ENCODE results near the gene POLDIP2.
A peak's percentile ranks its signal among the peaks of the same experiment; 100 is the strongest.

POLDIP2 gene

DNA sequence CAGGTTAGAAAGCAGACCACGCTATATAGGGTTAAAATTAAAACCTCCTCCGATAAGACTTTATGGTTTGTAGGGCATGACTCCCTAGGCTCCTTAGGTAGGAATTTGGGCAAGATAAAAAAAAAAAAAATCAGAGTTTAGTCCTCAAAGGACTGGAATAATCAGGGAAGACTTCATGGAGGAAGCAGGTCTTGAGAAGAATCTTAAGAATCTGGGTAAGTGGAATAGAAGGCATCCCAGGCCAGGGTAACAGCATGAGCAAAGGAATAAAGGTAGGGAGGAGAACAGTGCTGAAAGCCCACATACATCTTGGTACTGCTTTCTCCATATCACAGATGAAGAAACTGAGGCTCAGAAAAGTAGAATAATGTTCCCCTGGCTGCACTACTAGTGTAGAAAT, 33.2 kb upstream of the POLDIP2 start:
- DNase-seq (ENCODE audit: low read depth in 3 of 3, low spot score in 1 of 3), result no peak

DNA sequence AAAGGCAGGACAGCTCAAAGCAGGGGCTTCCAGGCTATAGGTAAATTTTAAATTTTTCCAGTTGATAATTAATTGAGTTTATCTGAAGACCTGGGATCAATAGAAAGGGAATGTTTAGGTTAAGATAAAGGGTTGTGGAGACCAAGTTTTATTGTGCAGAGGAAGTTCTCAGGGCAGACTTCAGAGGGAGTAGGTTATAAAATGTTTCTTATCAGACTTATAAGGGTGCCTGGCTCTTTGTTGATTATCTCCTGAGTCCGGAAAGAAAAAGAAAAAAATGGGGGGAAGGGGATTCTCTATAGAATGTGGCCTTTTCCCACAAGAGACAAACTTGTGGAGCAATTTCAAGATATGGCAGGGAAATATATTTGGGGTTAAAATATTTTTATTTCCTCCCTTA, 32.8 kb upstream of the POLDIP2 start:
- no peak for DNase-seq (ENCODE audit: low read depth in 3 of 3, low spot score in 1 of 3)

DNA sequence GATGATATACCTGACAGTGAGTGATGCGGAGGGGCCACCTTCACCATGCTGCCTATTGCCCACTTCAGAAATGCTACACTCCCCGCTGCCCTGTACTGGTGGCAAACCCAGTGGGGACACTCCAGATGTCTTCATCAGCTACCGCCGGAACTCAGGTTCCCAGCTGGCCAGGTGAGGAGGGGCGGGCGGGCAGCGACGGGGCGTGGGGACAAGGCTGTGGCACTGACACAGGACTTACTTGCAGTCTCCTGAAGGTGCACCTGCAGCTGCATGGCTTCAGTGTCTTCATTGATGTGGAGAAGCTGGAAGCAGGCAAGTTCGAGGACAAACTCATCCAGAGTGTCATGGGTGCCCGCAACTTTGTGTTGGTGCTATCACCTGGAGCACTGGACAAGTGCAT, 30.8 kb upstream of the POLDIP2 start:
- no peak for DNase-seq (ENCODE audit: low read depth in 3 of 3, low spot score in 1 of 3)

DNA sequence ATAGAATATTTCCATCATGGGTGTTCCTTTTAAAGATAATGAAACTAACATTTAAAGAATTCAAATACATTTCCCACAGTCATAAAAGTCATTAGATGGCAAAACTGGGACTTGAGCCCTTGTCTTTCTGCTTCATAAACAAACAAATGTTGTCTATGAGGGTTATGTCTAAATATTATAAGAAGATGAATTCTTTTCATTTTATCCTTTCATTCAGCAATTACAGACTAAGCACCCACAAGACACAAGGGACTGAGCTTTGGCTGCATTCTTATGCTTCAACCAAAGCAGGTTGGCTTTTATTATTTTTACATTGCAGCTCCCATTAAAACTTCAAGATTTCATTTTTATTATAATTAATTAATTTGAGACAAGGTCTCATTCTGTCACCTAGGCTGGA, 29.1 kb upstream of the POLDIP2 start:
- DNase-seq (ENCODE audit: low read depth in 3 of 3, low spot score in 1 of 3), result no peak

DNA sequence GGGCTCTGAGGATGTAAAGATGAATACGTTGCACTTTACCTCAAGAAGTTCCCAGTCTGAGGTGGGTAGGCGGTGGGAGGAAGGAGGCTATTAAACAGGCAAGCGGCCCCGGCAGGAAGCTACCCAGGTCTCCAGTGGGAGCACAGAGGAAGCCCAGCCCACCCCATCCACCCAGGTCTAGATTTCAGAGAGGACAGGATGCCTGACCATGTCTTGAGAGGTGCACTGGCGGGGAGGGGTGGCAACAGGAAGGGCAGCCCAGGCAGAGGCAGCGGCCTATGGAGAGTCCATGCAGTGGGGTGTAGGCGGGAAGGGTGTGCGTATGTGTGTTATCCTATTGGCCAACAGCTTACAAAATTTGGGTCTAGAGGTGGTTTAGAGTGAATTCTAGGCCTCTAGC, 28.1 kb upstream of the POLDIP2 start:
- DNase-seq (ENCODE audit: low read depth in 3 of 3, low spot score in 1 of 3), result no peak

DNA sequence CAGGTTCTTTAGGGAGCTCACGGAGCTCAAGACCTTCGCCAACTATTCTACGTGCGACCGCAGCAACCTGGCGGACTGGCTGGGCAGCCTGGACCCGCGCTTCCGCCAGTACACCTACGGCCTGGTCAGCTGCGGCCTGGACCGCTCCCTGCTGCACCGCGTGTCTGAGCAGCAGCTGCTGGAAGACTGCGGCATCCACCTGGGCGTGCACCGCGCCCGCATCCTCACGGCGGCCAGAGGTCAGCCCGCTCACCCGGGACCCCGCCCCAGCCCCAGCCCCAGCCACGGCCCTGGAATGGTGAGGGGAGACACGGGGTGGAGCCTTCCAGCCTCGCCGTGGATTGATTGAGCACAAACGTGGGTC, 27.7 kb upstream of the POLDIP2 start:
- DNase-seq (ENCODE audit: low read depth in 3 of 3, low spot score in 1 of 3), result no peak

DNA sequence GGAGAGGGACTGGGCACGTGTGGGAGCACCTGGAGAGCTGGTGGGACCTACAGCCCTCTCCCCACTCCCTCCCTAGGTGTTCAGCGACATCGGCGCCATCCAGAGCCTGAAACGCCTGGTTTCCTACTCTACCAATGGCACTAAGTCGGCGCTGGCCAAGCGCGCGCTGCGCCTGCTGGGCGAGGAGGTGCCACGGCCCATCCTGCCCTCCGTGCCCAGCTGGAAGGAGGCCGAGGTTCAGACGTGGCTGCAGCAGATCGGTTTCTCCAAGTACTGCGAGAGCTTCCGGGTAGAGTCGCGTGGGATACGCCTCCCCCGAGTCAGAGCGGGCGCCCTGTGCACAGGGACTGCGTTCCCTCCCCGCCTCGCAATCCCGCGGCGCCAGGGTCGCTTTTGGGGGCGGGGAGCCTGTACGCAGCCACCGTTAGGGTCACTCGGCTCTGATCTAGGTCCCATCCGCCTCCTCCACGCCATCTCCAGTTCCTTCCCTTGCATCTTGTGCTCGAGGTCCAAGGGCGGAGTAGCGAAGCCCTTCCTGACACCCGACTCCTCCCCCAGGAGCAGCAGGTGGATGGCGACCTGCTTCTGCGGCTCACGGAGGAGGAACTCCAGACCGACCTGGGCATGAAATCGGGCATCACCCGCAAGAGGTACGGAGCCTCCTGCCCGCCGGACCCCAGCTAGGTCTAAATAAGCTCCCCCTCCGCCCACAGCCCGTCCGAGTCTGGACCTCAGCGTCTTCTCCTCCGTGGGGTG, 27.1 kb upstream of the POLDIP2 start:
- peak in 2 of 3 donors; percentile 24 to 43 for DNase-seq (ENCODE audit: low read depth in 3 of 3, low spot score in 1 of 3)

DNA sequence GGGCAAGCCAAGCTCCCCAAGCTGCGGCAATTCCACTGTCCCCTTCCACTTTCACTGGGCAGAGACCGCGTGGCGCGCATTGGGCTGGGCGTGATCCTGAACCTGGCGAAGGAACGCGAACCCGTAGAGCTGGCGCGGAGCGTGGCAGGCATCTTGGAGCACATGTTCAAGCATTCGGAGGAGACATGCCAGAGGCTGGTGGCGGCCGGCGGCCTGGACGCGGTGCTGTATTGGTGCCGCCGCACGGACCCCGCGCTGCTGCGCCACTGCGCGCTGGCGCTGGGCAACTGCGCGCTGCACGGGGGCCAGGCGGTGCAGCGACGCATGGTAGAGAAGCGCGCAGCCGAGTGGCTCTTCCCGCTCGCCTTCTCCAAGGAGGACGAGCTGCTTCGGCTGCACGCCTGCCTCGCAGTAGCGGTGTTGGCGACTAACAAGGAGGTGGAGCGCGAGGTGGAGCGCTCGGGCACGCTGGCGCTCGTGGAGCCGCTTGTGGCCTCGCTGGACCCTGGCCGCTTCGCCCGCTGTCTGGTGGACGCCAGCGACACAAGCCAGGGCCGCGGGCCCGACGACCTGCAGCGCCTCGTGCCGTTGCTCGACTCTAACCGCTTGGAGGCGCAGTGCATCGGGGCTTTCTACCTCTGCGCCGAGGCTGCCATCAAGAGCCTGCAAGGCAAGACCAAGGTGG, 24.0 kb upstream of the POLDIP2 start:
- DNase-seq (ENCODE audit: low read depth in 3 of 3, low spot score in 1 of 3), result no peak

DNA sequence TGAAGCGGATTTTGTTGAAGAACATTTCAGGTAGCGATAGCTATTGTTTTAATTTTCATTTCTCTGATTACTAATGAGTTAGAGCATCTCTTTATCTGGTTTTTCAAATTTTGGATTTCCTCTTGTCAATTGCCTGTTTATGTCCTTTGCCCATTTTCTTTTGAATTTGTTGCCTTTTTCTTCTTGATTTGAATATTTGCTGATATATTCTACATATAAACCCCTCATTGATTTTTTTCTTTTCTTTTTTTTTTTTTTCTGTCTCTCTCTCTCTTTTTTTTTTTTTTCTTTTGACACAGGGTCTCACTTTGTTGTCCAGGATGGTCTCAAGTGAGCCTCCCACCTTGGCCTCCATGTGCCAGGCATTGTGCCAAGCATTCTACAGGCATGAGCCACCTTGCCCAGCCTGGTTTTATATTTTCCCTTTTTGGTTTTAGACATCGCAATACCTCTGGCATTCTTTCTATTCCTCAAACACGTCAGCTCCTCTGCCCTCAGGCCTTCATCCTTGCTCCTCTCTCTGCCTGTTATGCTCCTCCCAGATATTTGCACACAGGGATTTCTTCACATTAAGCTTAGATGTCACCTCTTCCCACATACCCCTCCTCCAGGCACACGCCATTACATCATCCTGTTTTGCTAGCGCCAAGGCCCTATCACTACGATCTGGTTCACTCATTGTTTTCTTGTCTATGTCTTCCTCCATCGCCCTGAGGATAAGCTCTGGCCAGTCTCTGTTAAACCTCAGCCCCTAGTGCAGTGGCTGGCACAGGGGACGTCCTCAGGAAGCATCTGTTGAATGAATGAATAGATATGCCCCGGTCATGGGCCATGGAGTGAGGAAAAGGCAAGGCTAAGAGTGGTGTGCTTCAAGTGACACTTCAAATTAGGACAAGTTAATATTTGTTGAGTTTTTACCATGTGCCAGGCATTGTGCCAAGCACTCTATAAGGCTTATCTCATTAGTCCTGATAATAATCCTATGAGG, 22.8 kb upstream of the POLDIP2 start:
- DNase-seq (ENCODE audit: low read depth in 3 of 3, low spot score in 1 of 3), result no peak

DNA sequence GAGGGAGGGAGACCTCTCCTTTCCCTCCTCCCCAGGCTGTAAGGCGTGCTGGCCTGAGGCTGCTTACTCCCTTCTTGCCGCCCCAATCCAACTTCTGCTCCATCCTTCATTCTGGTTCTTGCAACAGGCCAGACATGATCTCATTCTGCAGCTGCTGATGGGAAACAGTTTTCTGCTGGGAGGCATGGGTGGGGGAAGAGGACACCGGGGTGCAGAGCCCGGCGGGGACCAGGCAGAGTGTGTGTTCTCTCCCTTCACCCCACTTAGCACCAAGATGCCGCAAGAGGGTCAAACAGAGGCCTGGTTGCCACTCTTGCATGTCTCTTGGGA, 15.6 kb upstream of the POLDIP2 start:
- DNase-seq (ENCODE audit: low read depth in 3 of 3, low spot score in 1 of 3), result no peak

DNA sequence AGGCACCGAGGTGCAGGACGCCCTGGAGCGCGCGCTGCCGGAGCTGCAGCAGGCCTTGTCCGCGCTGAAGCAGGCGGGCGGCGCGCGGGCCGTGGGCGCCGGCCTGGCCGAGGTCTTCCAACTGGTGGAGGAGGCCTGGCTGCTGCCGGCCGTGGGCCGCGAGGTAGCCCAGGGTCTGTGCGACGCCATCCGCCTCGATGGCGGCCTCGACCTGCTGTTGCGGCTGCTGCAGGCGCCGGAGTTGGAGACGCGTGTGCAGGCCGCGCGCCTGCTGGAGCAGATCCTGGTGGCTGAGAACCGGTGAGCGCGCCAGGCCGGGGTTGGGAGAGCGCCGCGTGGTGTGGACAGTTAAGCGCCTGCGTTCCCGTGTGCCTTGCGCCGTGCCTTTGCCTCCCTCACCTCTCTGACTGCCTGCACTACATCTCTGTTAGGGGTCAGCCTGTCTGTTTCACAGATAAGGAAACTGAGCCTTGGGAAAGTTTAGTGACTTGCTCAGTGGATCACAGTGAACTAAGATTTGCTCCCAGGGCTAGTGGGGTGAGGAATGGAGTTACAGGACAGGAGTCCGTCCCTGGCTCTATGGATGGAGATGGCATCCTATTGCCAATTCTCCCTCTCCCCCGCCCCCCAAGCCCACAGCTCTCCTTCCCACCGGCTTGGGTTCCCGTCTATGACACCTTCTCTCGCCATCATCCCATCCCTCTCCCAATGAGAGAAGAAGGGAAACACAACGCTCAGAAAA, 15.0 kb upstream of the POLDIP2 start:
- DNase-seq (ENCODE audit: low read depth in 3 of 3, low spot score in 1 of 3), result no peak

DNA sequence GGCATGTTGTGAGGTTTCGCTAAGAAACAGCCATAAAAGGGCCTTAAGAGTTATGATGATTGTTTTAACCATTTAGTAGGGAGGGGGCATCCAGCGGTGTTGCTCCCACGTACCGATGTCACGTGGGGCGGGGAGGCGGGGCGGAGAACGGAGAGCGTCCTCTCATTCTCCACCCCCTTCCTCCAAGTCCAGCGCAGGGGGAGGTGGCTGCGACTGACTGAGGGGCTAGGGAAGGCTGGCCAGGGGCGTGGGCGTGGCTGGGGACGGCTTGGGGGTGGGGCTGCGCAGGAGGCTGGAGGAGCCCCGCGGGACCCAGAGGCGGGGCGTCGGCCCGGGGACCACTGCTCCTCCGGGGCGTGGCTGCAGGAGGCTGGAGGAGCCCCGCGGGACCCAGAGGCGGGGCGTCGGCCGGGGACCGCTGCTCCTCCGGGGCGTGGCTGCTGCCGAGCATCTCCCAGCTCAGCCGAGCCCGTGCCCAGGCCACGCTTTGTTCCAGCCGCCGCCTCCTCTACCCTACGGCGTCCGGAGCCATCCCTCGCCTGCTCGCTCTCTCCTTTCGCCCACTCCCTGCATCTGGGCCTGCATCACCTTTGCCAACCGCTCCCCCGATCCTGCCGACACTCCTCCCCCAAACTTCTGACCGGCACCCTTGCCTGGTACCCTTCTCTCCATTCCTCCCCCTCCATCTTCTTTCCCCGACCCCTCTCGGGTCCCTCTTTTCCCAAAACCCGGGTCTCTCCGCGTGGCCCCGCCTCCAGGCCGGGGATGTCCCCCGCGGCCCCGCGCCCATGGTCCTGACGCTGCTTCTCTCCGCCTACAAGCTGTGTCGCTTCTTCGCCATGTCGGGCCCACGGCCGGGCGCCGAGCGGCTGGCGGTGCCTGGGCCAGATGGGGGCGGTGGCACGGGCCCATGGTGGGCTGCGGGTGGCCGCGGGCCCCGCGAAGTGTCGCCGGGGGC, 14.2 kb upstream of the POLDIP2 start, which contains the start of gene SARM1:
Gene SARM1 (plus strand): TSS at position 450 of the 958 bp plus-strand sequence. CDS start 339 bp downstream, at position 789.
- DNase-seq (ENCODE audit: low read depth in 3 of 3, low spot score in 1 of 3), result peak; percentile 38 to 73 (median 50)

DNA sequence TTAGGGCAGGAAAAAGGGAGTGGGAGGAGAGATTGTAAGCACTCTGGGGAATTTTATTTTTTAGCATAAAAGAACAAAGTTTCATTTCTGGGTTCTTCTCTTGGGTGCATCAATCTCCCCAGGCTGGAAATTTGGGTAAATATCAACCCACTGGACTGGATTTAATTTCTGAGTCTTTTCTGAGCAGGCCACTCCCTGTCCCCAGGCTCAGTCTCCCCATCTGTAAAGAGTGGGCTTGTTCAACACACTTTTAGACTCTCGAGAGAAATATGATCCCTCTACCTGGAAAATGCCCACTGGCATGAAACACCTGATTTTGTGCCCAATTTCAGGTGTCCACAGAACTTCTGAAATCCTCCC, 13.4 kb upstream of the POLDIP2 start:
- no peak for DNase-seq (ENCODE audit: low read depth in 3 of 3, low spot score in 1 of 3)

DNA sequence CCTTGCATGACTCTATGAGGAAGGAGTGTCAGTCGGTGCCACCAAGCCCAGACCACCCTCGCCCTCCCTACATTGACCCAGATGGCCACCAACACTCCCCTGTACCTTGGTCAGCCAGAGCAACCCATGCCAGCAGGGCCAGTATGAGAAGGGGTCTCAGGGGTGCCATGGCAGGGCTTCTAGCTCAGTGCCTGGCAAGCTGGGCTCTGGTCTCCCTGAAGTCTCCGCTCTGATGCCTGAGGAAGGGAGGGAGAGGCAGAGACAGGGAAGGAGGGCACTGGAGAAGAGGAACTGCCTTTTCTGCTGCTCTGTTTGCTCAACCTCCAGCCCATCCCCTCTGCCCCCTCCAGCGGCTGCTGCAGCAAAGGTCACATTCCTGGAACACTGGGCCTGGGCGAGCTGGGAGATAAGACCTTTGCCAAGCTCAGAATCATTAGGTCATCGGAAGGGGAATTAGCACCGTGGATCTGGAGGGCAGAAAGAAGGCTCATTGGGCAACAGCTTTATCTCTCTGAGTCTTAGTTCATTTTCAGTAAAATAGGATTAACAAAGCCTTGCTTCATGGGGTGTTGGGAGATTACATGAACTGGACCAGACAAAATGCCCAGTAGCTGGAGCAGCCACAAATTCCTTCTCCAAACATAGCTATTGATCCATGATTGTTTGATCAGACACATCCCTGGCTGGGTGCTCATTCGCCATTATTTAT, 12.9 kb upstream of the POLDIP2 start, which contains the start of gene VTN:
Gene VTN (minus strand): TSS at position 273 of the 709 bp plus-strand sequence. CDS start 104 bp downstream, at position 169.
- DNase-seq (ENCODE audit: low read depth in 3 of 3, low spot score in 1 of 3), result no peak

DNA sequence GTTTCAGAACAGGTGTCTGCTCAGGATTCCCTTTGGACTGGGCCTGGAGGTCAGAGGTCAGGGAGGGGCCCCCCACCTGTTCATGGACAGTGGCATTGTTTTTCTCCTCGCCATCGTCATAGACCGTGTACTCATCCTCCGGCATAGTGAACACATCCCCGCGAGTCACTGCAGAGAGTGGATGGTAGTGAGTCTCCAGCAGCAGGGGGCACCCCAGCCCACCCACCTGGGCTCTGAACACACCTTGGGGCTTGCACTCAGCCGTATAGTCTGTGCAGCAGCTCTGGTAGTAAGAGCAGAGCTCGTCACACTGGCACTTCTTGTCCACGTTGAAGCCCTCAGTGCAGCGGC, 12.3 kb upstream of the POLDIP2 start:
- DNase-seq (ENCODE audit: low read depth in 3 of 3, low spot score in 1 of 3), result no peak

DNA sequence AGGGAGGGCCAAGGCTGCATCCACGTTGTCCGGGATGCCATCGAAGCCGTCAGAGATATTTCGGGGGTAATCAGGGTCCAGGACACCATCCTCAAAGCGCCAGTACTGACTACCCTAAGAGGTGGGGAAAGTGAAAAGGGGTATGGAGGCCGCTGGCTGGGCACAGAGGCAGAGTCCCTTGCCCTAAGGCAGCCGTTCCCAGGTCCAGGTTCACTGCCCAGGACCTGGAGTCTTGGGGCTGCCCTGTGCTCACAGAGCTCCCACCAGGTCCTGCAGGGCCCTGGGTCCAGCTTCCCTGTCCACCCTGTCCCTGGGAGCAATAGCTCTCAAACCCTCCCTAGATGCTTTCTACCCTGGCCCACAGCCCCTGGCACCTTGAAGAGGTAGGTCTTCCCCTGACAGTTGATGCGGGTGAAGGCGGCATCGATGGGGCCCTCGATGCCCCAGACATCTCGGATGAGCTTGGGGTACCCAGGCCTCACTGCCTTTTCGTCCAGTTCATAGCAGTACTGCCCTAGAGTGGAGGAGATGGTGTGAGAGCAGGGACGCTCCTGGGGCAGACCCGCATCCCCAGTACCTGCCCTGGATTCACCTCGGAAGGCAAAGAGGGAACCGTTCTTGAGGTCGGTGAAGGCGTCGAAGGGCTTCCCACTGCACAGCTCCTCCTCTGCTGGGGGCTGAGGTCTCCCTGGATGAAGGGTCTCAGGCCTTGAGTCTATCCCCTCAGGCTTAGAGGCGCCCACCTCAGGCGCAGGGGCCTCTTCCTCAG, 11.8 kb upstream of the POLDIP2 start:
- no peak for DNase-seq (ENCODE audit: low read depth in 3 of 3, low spot score in 1 of 3)

DNA sequence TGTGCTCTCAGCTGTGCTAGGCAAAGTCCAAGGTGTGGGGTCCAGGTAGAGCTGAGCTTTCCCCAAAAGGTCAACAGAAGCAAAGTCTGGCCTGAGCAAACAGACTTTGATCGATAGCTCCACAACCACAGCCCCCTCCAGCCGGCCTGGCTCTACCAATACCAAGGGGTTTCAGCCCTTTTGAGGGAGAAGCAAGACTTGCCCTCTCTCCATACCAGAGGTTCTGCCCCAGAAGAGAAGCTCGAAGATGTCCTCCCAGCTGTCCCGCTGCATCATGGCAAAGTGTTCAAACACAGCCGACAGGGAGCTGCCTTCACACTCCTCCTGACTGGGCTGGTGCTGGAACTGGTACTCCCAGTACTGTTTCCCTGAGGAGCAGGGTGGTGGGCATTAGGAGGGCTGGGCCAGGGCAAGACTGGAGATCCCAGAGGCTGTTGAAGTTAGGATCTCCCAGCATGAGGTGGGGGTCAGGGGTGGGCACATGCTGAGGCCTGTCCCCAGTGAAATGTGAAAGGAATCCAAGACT, 11.0 kb upstream of the POLDIP2 start:
- no peak for DNase-seq (ENCODE audit: low read depth in 3 of 3, low spot score in 1 of 3)

DNA sequence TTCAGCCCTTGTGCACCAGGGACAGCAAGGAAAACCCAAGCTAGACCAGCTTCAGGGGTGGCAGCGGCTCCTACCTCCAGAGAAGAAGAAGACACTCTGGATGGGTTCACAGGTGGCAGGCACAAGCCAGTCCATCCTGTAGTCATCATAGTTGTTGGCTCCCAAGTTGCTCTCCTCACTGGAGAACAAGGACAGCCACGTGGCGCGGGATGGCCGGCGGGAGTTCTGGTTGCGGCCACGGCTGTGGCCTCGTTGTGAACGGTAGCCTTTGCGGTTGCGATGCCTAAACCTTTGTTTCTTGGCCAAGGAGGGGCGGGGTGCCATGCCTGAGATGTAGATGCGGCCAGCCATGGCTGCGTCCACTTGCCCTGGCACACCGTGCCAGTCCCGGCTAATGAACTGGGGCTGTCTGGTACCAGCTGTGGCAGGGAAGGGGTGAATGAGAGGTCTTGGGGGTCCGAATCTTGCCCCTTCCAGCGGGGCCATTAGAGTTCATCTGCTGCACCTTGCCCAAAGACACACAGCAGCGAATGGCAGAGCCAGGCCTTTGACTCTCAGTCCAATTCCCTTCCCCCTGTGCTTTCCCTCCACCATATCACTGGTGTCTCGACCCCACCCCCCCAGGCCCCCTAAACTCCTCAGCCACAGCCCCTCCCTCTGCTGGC, 10.4 kb upstream of the POLDIP2 start:
- DNase-seq (ENCODE audit: low read depth in 3 of 3, low spot score in 1 of 3), result no peak

Measured in stimulated activated CD4-positive, alpha-beta T cell treated with anti-CD3 and anti-CD28 coated beads, TNF-alpha, amount 100 ng/mL, for 1 hour (primary cell).